Activated T-cell treated with anti-CD3 and anti-CD28 coated beads, Interleukin-2, amount 50 U/mL, for 4 hours (primary cell): ENCODE results near the gene LRP6. TPM values are rescaled to one million over a fixed set of nuclear protein-coding genes. Genes with fewer than 3 reads are reported as not detected.

Experiments used
- total RNA-seq, 3 donors: library from RNA; stranded (reverse); gene quantifications; one replicate each; pipeline ENCODE4 v1.2.1, GENCODE V29; 2021

LRP6 gene
- total RNA-seq, 3 donors from 2014 or later: 4.8 to 8.0 (median 7.9) TPM

Other genes starting within 250 kb of the LRP6 start
- gene BCL2L14, start 196.1 kb downstream of the LRP6 start, total RNA-seq: 1 to 10 TPM; 1.1 to 2.5 (median 1.9) TPM
- gene MANSC1, start 83.2 kb upstream of the LRP6 start, total RNA-seq: 1 to 10 TPM in 2 of 3 donors, under 1 TPM in 1; 0.79 to 2.5 (median 1.7) TPM
- 10 to 100 TPM; 22.2 to 26.7 (median 23.6) TPM for gene BORCS5, start 90.0 kb upstream of the LRP6 start, total RNA-seq